ENCODE results near the gene RBL2. TPM values are rescaled to one million over a fixed set of nuclear protein-coding genes. Genes with fewer than 3 reads are reported as not detected.

Gene RBL2
- total RNA-seq, 1 experiment from 2014 or later: 14.2 TPM

GRCh38 chr16:53501216-53501859, 67.1 kb downstream of the RBL2 start:
- Histone ChIP-seq H3K36me3 (ENCODE audit: low read depth, low read length) (no peaks in the 10 kb centered on the region), H3K9me3 (ENCODE audit: low read length) (no peaks in the 10 kb centered on the region), H3K4me2 (ENCODE audit: low read length) (peak overlapping the region; percentile 94), H3K4me1 (ENCODE audit: insufficient read depth, low read length) (peaks cover 22% of the 10 kb centered on the region), H4K20me1 (ENCODE audit: low read length) (peaks cover 8% of the 10 kb centered on the region; the same call in 1 of the 2 replicates), H3K79me2 (ENCODE audit: low read length) (peaks cover 24% of the 10 kb centered on the region), H3K9me2 (replicated peaks; ENCODE audit: low read length) (no peaks in the 10 kb centered on the region), H3K4me3 (ENCODE audit: low read length) (peak overlapping the region; percentile 87), H3K27me3 (ENCODE audit: low read length) (no peaks in the 10 kb centered on the region), H2AFZ (ENCODE audit: low read length) (0 out of 2 replicates have a peak overlapping the region, but pooled peaks have one; percentile 4), H3K27ac (ENCODE audit: low read length) (no peak overlapping the region), H3F3A (ENCODE audit: low read length, unreplicated experiment) (no peaks in the 10 kb centered on the region), H3K9ac (ENCODE audit: low read length) (no peak overlapping the region)
- DNase-seq: no peak
- ChIA-PET CTCF (no interaction called here), POLR2A (ENCODE audit: unreplicated experiment) (no interaction called here)
- TF ChIP-seq CTCF (conservative IDR thresholded peaks at IDR 0.05; ENCODE audit: low read depth, low read length) (no peak), EZH2phosphoT487 (IDR thresholded peaks at IDR 0.05; ENCODE audit: borderline replicate concordance, low read length) (no peak), EZH2 (IDR thresholded peaks at IDR 0.05; ENCODE audit: low read length, unreplicated experiment) (no peak)
- no TSS peak for BruUV-seq (replicated peaks)
- no peak for ATAC-seq
- intact Hi-C loops (cut with micrococcal nuclease): loop anchor here (5.0 to 10.0 kb wide), 2 partner anchors 64 to 447 kb away; partner anchors contain the start of genes CHD9 and CHD9NB

GRCh38 chr16:53502331-53503269, 68.3 kb downstream of the RBL2 start, which contains the start of gene AKTIP:
Gene AKTIP, minus strand, starts transcription at chr16:53503209. Its CDS starts 2,950 bp downstream, at chr16:53500259.
- intact Hi-C loops (cut with micrococcal nuclease): loop anchor here (1.0 to 10.0 kb wide), 3 partner anchors 65 to 448 kb away; partner anchors contain the start of genes CHD9 and CHD9NB
- Histone ChIP-seq H3K27me3 (ENCODE audit: low read length) (no peaks in the 10 kb centered on the region), H3F3A (ENCODE audit: low read length, unreplicated experiment) (no peaks in the 10 kb centered on the region), H3K36me3 (ENCODE audit: low read depth, low read length) (no peaks in the 10 kb centered on the region), H3K4me3 (ENCODE audit: low read length) (peak within 1 kb of the TSS; percentile 87), H3K9me2 (replicated peaks; ENCODE audit: low read length) (no peaks in the 10 kb centered on the region), H3K79me2 (ENCODE audit: low read length) (peaks cover 24% of the 10 kb centered on the region), H2AFZ (ENCODE audit: low read length) (peak within 1 kb of the TSS; percentile 92), H3K9ac (ENCODE audit: low read length) (peak within 1 kb of the TSS; percentile 72), H3K4me2 (ENCODE audit: low read length) (peak within 1 kb of the TSS; percentile 94), H3K27ac (ENCODE audit: low read length) (peak within 1 kb of the TSS; percentile 30; the same call in 1 of the 2 replicates), H4K20me1 (ENCODE audit: low read length) (peaks cover 8% of the 10 kb centered on the region; the same call in 1 of the 2 replicates), H3K4me1 (ENCODE audit: insufficient read depth, low read length) (peaks cover 22% of the 10 kb centered on the region), H3K9me3 (ENCODE audit: low read length) (no peaks in the 10 kb centered on the region)
- ChIA-PET CTCF (no interaction called here), POLR2A (ENCODE audit: unreplicated experiment) (no interaction called here)
- ATAC-seq (peak; percentile 27), DNase-seq (peak; percentile 54)
- BruUV-seq (replicated peaks): no TSS peak
- TF ChIP-seq CTCF (conservative IDR thresholded peaks at IDR 0.05; ENCODE audit: low read depth, low read length) (no peak), EZH2 (IDR thresholded peaks at IDR 0.05; ENCODE audit: low read length, unreplicated experiment) (no peak), EZH2phosphoT487 (IDR thresholded peaks at IDR 0.05; ENCODE audit: borderline replicate concordance, low read length) (no peak)
